Fibroblast of the aortic adventitia (primary cell): ENCODE data around the gene ITM2B. TPM values are rescaled to one million over a fixed set of nuclear protein-coding genes. Genes with fewer than 3 reads are reported as not detected.

Experiments used
- DNase-seq: peaks from one replicate; pipeline ENCODE4 v3.0.0-alpha.2; 2010; ENCODE audit warnings: low read depth
- H3K4me3 ChIP-seq: 2 replicates; pipeline ENCODE4 v1.5.1; 2011; ENCODE audit warnings: low read depth, mild to moderate bottlenecking, control low read depth, low read length, moderate library complexity
- total RNA-seq: library from RNA; depleted of rRNA; stranded (reverse); fragments of >200 nt; gene quantifications from 2 replicates; pipeline ENCODE4 v1.2.3, GENCODE V29; 2012; ENCODE audit warnings: low replicate concordance
- TF ChIP-seq, protein P1 (sequence below): IDR thresholded peaks from 2 replicates; pipeline ENCODE4 v1.5.1; 2011; ENCODE audit warnings: mild to moderate bottlenecking, low read length, control low read depth, inconsistent platforms; ENCODE audit not compliant: insufficient read depth

ITM2B gene
- total RNA-seq, 1 donor = 414 TPM

DNA sequence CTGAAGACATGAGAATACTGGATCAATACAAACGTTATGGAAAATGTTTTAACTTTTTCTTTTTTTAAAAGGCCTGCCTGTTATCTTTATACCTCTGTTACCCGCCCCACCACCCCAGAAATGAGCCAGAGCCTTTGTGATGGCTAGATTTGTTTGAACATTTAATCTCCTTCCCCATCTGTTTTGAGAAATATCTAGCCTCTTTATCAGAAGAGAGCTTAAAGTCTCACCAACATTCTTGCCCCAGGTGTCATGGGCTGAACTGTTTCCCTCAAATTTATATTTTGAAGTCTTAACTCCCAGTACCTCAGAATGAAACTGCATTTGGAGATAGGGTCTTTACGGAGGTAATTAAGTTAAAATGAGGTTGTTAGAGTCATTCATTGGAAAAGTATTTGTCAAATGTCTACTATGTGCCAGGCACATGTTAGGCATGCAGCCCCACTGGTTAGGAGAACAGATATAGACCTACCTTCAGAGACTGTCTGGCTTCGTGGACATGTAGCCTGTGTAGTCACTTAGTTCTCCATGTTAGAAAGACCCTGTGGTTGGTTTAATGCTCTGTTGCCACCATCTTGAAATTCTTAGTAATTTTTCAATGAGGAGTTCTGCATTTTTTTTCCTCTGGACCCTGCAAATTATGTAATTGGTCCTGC, 64.3 kb downstream of the ITM2B start:
- no peak for DNase-seq
- no peak overlapping the region for H3K4me3 ChIP-seq
- TF ChIP-seq, protein P1, sequence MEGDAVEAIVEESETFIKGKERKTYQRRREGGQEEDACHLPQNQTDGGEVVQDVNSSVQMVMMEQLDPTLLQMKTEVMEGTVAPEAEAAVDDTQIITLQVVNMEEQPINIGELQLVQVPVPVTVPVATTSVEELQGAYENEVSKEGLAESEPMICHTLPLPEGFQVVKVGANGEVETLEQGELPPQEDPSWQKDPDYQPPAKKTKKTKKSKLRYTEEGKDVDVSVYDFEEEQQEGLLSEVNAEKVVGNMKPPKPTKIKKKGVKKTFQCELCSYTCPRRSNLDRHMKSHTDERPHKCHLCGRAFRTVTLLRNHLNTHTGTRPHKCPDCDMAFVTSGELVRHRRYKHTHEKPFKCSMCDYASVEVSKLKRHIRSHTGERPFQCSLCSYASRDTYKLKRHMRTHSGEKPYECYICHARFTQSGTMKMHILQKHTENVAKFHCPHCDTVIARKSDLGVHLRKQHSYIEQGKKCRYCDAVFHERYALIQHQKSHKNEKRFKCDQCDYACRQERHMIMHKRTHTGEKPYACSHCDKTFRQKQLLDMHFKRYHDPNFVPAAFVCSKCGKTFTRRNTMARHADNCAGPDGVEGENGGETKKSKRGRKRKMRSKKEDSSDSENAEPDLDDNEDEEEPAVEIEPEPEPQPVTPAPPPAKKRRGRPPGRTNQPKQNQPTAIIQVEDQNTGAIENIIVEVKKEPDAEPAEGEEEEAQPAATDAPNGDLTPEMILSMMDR = no peak

DNA sequence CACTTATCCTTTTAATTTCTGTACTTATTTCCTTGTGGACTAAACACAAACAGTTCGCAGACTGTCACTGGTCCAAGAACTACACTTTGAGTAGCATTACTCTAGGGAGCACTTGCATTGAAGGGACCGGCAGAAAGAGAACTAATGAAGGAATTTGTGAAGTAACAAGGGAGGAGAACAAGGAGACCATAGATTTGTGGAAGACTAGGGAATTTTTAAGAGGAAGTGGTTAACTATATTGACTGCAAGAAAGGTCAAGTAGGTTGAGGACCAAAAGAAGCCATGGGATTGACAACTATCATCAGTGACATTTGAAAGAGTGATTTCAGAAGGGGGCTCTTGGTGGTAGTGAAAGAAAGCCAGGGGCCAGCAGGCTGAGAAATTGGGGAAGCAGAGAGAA, 66.6 kb downstream of the ITM2B start:
- TF ChIP-seq, protein P1 = no peak
- DNase-seq = no peak
- H3K4me3 ChIP-seq = no peak overlapping the region

DNA sequence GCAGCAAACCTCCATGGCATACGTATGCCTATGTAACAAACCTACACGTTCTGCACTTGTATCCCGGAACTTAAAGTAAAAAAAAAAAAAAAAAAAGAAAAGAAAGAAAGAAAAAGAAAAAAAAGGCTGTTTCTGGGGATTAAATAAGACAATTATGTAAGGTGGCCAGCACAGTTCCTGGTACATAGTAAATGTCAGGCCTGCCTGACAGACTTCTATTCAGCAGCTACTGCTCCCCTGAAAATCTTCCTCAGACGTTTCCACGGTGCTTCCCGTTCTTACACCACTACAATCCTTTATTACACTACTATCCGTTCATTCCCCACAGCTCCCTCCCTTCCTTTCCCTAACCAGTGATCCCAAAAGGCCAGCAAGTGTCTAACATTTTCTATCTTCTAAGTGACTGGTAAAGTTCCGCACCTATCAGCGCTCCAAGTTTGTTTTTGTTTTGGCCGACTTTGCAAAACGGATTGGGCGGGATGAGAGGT, 69.9 kb downstream of the ITM2B start:
- DNase-seq = peak; percentile 62
- TF ChIP-seq, protein P1 = no peak

DNA sequence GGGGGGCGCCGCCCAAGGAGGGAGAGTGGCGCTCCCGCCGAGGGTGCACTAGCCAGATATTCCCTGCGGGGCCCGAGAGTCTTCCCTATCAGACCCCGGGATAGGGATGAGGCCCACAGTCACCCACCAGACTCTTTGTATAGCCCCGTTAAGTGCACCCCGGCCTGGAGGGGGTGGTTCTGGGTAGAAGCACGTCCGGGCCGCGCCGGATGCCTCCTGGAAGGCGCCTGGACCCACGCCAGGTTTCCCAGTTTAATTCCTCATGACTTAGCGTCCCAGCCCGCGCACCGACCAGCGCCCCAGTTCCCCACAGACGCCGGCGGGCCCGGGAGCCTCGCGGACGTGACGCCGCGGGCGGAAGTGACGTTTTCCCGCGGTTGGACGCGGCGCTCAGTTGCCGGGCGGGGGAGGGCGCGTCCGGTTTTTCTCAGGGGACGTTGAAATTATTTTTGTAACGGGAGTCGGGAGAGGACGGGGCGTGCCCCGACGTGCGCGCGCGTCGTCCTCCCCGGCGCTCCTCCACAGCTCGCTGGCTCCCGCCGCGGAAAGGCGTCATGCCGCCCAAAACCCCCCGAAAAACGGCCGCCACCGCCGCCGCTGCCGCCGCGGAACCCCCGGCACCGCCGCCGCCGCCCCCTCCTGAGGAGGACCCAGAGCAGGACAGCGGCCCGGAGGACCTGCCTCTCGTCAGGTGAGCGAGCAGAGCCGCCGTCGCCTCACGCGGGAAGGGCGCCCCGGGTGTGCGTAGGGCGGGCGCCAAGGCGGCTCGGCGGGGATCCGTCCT, 70.5 kb downstream of the ITM2B start, which contains the start of gene RB1:
TSS of gene RB1 (plus strand) at position 393 of the 784 bp plus-strand sequence. CDS start at position 555, 162 bp downstream.
- H3K4me3 ChIP-seq = peak within 1 kb of the TSS; percentile 83
- DNase-seq = peak; percentile 87
- TF ChIP-seq, protein P1 = no peak

More for the DNA sequence above, 69.9 kb downstream of the ITM2B start:
- H3K4me3 ChIP-seq = peak overlapping the region; percentile 83

DNA sequence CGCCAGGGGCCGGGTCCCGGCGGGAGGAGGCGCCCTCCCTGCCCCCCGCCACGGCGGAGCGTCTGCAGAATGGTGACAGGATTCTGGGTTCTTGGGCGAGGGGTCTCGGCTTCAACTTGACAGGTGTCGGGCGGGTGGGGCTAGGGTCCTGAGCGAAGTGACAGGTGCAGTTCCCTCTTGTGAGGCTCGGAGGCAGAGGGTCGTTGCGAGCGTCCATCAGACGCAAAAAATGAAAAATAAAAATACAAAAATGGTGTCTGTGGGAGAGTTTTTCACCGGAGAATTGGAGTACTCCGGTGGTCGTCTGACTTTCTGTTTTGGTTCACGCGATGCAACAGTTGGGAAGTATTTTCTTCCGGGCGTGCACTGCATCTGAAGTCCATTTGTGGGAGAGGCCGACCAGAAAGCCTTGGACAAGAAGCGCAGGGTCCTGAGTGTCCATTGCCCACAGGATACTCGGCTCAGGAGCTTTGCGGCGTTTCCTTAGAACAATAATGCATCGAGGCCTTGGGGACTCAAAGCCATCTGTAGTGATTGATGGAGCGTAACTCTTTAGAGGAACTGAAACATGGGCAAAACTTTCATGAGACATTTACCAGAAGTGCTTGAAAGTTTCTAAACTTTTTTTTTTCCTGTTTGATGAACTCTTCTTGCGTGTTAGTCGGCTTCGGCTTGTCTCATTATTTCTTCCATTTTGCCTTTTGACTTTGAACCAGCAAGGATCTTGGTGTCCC, 71.3 kb downstream of the ITM2B start:
- peak; percentile 64 for DNase-seq
- H3K4me3 ChIP-seq = peak overlapping the region; percentile 83
- TF ChIP-seq, protein P1 = no peak

DNA sequence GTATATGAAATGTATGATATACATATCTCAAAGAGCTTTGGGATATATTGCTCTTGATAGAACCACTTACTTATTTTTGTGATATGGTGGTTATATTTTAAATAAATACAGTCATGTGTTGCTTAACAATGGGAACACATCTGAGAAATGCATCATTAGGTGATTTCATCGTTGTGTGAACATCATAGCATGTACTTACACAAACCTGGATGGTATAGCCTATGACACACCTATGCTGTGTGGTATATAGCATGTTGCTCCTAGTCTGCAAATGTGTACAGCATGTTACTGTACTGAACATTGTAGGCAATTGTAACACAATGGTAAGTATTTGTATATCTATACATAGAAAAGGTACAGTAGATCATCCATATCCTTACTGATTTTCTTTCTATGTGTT, 78.2 kb downstream of the ITM2B start:
- no peak overlapping the region for H3K4me3 ChIP-seq
- TF ChIP-seq, protein P1 = no peak
- DNase-seq = no peak
